Measurements from ENCODE around the gene SNX25.

The SNX25 gene

GRCh38 chr4:185211641-185212040, 2.2 kb downstream of the SNX25 start:
- peak overlapping the region; percentile 82 for H2AFZ ChIP-seq (ENCODE audit: low read depth, low read length)
- H3K4me3 ChIP-seq (ENCODE audit: low read length) = peak overlapping the region; percentile 59
- no peaks in the 10 kb centered on the region for H3K36me3 ChIP-seq (ENCODE audit: insufficient read depth, low read length)
- H3K4me1 ChIP-seq (ENCODE audit: insufficient read depth, low read length) = peaks cover 19% of the 10 kb centered on the region
- no peaks in the 10 kb centered on the region for H3K27me3 ChIP-seq (ENCODE audit: insufficient read depth, low read length)
- no peaks in the 10 kb centered on the region for H3K9me3 ChIP-seq (ENCODE audit: low read length)

DNA sequence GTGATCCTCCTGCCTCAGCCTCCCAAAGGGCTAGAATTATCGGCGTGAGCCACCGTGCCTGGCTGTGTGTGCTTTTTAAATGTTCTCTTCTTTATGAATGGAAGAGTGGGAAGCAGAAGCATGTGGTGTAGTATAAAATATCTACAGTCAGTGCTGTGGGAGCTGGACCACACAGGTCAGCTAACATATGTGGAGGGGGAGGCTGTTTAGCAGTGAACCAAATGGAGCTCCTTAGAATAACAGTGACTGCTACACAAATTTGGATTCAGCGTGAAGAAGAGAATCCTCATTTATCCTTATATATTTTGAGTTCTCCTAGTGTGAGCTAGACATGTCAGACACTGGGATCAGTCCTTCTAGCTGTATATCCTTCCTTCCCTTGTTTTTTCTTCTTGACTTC, 3.2 kb downstream of the SNX25 start:
- no peaks in the 10 kb centered on the region for H3K9me3 ChIP-seq (ENCODE audit: low read length)
- no peak overlapping the region for H3K4me3 ChIP-seq (ENCODE audit: low read length)
- H3K36me3 ChIP-seq (ENCODE audit: insufficient read depth, low read length) = no peaks in the 10 kb centered on the region
- H3K4me1 ChIP-seq (ENCODE audit: insufficient read depth, low read length) = peaks cover 25% of the 10 kb centered on the region
- H3K27me3 ChIP-seq (ENCODE audit: insufficient read depth, low read length) = no peaks in the 10 kb centered on the region
- H2AFZ ChIP-seq (ENCODE audit: low read depth, low read length) = no peak overlapping the region

DNA sequence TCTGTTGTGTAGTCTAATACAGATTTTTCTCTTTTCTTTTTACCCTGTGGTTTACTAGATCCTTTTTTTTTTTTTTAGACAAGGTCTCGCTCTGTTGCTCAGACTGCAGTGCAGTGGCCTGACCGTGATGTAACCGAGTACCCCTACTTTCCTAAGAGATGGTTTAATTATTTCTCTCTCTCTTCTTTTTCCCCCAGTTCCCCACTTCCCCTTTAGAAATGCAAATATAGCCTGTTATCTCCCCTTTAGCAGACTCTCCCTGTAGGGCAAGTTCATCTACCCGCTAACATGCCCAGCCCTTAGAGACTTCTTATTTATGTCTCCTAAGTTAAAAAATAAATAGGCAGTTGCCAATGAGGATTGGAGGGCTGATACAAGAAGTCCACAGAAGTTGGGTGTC, 4.5 kb downstream of the SNX25 start:
- no peak overlapping the region for H3K4me3 ChIP-seq (ENCODE audit: low read length)
- no peaks in the 10 kb centered on the region for H3K36me3 ChIP-seq (ENCODE audit: insufficient read depth, low read length)
- no peaks in the 10 kb centered on the region for H3K27me3 ChIP-seq (ENCODE audit: insufficient read depth, low read length)
- H3K9me3 ChIP-seq (ENCODE audit: low read length) = no peaks in the 10 kb centered on the region
- H2AFZ ChIP-seq (ENCODE audit: low read depth, low read length) = no peak overlapping the region
- peaks cover 22% of the 10 kb centered on the region for H3K4me1 ChIP-seq (ENCODE audit: insufficient read depth, low read length)

GRCh38 chr4:185215261-185215660, 5.9 kb downstream of the SNX25 start:
- no peaks in the 10 kb centered on the region for H3K27me3 ChIP-seq (ENCODE audit: insufficient read depth, low read length)
- peaks cover 19% of the 10 kb centered on the region for H3K4me1 ChIP-seq (ENCODE audit: insufficient read depth, low read length)
- H3K4me3 ChIP-seq (ENCODE audit: low read length) = no peak overlapping the region
- H3K9me3 ChIP-seq (ENCODE audit: low read length) = no peaks in the 10 kb centered on the region
- H3K36me3 ChIP-seq (ENCODE audit: insufficient read depth, low read length) = no peaks in the 10 kb centered on the region
- H2AFZ ChIP-seq (ENCODE audit: low read depth, low read length) = no peak overlapping the region

DNA sequence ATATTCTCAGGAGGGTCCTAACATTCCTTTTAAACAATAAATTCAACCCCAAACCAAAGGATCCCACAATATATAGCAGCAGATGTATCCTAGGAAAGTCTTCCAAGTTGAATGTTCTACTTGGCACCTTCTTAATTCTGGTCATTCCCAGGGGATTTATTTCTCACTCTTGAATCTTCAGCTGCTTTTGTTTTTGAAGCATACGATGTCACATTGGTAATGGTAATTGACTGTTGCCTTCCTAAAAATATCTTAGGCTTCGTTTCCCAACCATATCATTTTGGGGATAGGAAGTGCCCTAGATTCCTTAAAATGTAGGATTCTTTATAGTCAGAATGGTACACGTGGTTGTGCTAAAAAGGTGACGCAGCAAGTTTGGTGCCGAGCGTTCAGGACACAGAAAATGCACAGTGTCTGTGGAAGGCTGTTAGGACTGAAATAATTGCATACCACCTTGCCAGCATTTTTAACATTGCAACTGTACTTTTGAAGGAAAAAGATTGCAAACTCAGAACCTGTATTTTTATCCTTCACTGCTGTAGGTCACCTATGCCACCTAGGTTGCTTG, 8.1 kb downstream of the SNX25 start:
- Histone ChIP-seq H3K4me3 (ENCODE audit: low read length) (no peak overlapping the region), H3K9me3 (ENCODE audit: low read length) (no peaks in the 10 kb centered on the region), H2AFZ (ENCODE audit: low read depth, low read length) (no peak overlapping the region), H3K36me3 (ENCODE audit: insufficient read depth, low read length) (no peaks in the 10 kb centered on the region), H3K4me1 (ENCODE audit: insufficient read depth, low read length) (peaks cover 6% of the 10 kb centered on the region), H3K27me3 (ENCODE audit: insufficient read depth, low read length) (no peaks in the 10 kb centered on the region)

DNA sequence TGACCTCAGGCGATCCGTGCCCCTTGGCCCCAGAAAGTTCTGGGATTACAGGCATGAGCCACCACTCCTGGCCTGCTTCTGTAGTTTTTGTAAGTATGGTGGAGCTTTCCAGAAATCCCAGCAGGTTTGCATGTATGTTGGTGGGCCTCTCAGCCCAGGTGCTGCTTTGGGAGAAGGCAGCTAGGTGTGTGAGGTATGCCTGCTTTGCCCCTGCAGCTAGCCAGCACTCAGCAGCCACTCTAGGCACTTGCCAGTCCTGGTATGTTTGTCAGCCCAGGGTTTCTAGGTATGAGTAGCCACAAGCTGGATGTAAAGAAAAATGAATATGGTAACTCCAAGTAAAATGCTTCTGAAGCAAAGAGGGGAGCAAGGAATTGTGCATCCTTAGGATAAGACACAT, 8.9 kb downstream of the SNX25 start:
- peaks cover 6% of the 10 kb centered on the region for H3K4me1 ChIP-seq (ENCODE audit: insufficient read depth, low read length)
- H2AFZ ChIP-seq (ENCODE audit: low read depth, low read length) = no peak overlapping the region
- H3K36me3 ChIP-seq (ENCODE audit: insufficient read depth, low read length) = no peaks in the 10 kb centered on the region
- no peaks in the 10 kb centered on the region for H3K27me3 ChIP-seq (ENCODE audit: insufficient read depth, low read length)
- peaks cover 2% of the 10 kb centered on the region for H3K9me3 ChIP-seq (ENCODE audit: low read length)
- H3K4me3 ChIP-seq (ENCODE audit: low read length) = no peak overlapping the region

DNA sequence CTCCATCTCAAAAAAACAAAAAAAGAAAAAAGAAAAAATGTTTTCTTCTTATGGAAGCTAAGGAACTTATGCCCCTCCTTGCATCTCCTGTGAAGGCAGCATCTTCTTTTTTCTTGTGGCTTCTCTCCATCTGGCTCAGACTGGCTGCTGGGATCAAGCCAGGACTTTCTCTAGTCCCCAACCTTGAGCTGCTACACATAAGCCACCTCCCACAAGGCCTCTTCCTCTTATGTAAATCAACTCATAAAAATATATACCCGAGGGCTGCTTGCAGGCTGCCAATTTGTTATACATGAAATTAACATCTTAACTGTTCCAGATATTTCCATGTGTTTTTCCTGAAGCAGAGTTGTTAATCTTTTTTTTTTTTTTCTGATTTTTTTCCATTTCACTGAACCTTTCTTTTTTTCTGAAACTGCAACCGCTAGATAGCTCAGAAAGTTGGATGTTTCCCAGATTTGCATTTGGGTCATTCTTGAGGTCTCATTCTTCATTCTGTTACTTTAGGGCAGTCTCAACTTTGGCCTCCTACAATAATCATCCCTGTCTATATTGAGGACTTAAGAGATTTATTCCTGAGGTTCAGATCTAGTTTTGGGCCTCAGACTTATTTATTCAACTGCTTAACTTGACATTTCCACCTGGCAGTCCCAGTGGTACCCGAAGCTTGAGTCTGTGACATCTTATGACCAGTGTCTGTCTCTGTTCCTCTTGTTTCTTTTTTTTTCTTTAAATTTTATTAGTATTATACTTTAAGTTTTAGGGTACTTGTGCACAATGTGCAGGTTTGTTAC, 10.3 kb downstream of the SNX25 start:
- Histone ChIP-seq H3K27me3 (ENCODE audit: insufficient read depth, low read length) (no peaks in the 10 kb centered on the region), H3K9me3 (ENCODE audit: low read length) (peaks cover 2% of the 10 kb centered on the region), H3K4me1 (ENCODE audit: insufficient read depth, low read length) (peaks cover 6% of the 10 kb centered on the region), H3K36me3 (ENCODE audit: insufficient read depth, low read length) (no peaks in the 10 kb centered on the region), H3K4me3 (ENCODE audit: low read length) (no peak overlapping the region), H2AFZ (ENCODE audit: low read depth, low read length) (no peak overlapping the region)

DNA sequence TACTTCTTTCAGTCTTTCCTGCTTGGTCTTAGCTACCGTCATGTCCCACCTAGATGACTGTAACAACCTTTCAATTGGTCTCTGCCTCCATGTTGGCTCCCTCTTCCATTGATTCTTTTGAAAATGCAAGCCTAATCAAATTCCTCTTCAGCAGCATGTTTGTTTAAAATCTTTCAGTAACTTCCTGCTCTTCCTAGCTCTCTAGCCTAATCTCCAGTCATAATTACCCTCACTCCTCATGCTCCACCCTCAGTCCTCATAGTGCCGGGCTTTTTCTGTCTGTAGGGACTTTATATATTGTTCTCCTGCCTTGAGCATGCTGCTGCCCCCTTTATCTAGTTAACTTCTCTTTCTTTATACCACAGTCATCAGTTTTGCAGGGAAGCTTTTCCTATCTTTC, 12.1 kb downstream of the SNX25 start:
- Histone ChIP-seq H3K9me3 (ENCODE audit: low read length) (peaks cover 2% of the 10 kb centered on the region), H3K4me1 (ENCODE audit: insufficient read depth, low read length) (peaks cover 6% of the 10 kb centered on the region), H3K4me3 (ENCODE audit: low read length) (no peak overlapping the region), H3K36me3 (ENCODE audit: insufficient read depth, low read length) (no peaks in the 10 kb centered on the region), H3K27me3 (ENCODE audit: insufficient read depth, low read length) (no peaks in the 10 kb centered on the region), H2AFZ (ENCODE audit: low read depth, low read length) (no peak overlapping the region)

- Histone ChIP-seq H3K27me3 (ENCODE audit: insufficient read depth, low read length) (no peaks in the 10 kb centered on the region), H2AFZ (ENCODE audit: low read depth, low read length) (no peak overlapping the region), H3K4me3 (ENCODE audit: low read length) (no peak overlapping the region), H3K36me3 (ENCODE audit: insufficient read depth, low read length) (no peaks in the 10 kb centered on the region), H3K9me3 (ENCODE audit: low read length) (peaks cover 2% of the 10 kb centered on the region), H3K4me1 (ENCODE audit: insufficient read depth, low read length) (peaks cover 4% of the 10 kb centered on the region)
These were observed 12.5 kb downstream of the SNX25 start for GRCh38 chr4:185221912-185222311.

DNA sequence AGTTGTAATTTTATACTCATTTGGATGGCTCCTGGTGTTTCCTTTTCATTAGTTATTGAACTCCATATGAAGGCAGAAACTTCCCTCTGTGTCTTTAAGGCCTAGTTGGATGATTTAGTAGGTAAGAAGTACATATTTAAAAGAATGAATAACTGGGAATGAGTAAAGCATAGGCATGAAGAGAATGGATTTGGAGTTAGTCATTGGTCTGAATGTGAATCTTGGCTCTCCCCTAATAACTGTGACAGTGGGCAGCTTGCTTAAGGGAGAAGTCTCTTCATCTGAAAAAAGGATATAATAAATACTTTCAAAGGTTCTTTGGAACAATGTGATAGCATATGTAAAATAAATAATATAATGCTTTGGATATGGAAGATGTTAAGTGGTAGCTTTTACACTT, 13.2 kb downstream of the SNX25 start:
- H3K9me3 ChIP-seq (ENCODE audit: low read length) = peaks cover 2% of the 10 kb centered on the region
- no peak overlapping the region for H3K4me3 ChIP-seq (ENCODE audit: low read length)
- H3K36me3 ChIP-seq (ENCODE audit: insufficient read depth, low read length) = no peaks in the 10 kb centered on the region
- no peaks in the 10 kb centered on the region for H3K4me1 ChIP-seq (ENCODE audit: insufficient read depth, low read length)
- H3K27me3 ChIP-seq (ENCODE audit: insufficient read depth, low read length) = no peaks in the 10 kb centered on the region
- H2AFZ ChIP-seq (ENCODE audit: low read depth, low read length) = no peak overlapping the region

DNA sequence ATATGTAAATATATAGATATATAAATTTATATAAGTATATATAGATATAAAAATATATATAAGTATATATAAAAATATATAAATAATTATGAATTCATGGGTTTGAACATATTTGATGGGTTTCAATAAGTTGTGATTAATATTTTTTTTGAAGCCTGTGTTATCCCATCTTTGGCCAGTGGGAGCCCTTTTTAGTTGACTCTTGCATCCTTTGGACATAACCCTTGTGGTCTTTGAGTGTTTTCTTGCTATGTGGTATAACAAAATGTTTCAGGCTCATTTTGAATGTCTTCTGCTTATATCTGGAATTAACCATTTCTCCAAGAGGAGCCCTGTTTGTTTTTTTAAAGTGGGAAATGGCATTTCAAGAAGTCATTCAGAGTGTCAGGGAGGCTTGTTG, 15.2 kb downstream of the SNX25 start:
- Histone ChIP-seq H3K4me3 (ENCODE audit: low read length) (no peak overlapping the region), H3K36me3 (ENCODE audit: insufficient read depth, low read length) (no peaks in the 10 kb centered on the region), H2AFZ (ENCODE audit: low read depth, low read length) (no peak overlapping the region), H3K4me1 (ENCODE audit: insufficient read depth, low read length) (no peaks in the 10 kb centered on the region), H3K9me3 (ENCODE audit: low read length) (peaks cover 2% of the 10 kb centered on the region), H3K27me3 (ENCODE audit: insufficient read depth, low read length) (no peaks in the 10 kb centered on the region)

DNA sequence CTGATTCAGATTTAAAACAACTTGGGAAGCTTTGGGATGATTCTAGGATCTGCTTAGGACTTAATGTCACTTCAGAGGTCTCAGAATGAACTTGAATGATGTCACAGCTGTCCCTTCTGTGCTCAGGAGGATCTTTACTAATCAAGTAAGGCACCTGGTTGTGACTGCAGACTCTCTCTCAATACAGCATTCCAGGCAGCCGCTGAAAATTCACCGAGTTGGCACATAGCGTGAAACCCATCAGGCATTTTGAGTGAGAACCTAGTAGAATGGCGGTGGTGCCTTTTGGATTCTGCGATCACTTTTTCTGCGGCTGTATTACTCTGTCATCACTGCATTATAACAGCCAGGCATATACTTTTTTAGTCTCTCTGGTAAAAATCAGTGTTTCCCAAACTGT, 16.5 kb downstream of the SNX25 start:
- Histone ChIP-seq H3K27me3 (ENCODE audit: insufficient read depth, low read length) (no peaks in the 10 kb centered on the region), H3K4me1 (ENCODE audit: insufficient read depth, low read length) (no peaks in the 10 kb centered on the region), H3K9me3 (ENCODE audit: low read length) (peaks cover 2% of the 10 kb centered on the region), H2AFZ (ENCODE audit: low read depth, low read length) (no peak overlapping the region), H3K36me3 (ENCODE audit: insufficient read depth, low read length) (no peaks in the 10 kb centered on the region), H3K4me3 (ENCODE audit: low read length) (no peak overlapping the region)

DNA sequence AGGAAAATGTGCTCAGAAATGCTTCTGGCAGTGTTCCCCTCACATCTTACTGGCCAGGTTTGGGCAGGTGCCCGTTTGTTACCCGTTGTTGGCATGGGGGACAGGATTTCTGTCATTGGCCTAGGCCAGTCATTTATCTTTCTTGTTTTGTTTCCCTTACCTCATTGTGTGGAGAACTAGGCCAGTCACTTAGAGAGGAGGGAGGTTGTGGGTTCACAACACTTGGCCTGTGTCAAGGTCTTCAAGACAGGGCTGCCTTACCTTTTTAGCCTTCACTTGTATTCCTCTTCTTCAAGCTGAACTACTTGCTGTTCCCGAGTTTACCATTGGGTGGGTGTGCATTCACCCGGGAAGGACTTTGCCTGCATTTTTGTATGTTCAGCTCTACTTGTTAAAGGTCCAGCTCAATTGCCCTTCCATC, 17.7 kb downstream of the SNX25 start:
- no peak overlapping the region for H2AFZ ChIP-seq (ENCODE audit: low read depth, low read length)
- H3K36me3 ChIP-seq (ENCODE audit: insufficient read depth, low read length) = no peaks in the 10 kb centered on the region
- H3K4me3 ChIP-seq (ENCODE audit: low read length) = no peak overlapping the region
- H3K27me3 ChIP-seq (ENCODE audit: insufficient read depth, low read length) = no peaks in the 10 kb centered on the region
- H3K9me3 ChIP-seq (ENCODE audit: low read length) = peaks cover 2% of the 10 kb centered on the region
- H3K4me1 ChIP-seq (ENCODE audit: insufficient read depth, low read length) = no peaks in the 10 kb centered on the region
